Glutamatergic neuron (in vitro differentiated cells): Measurements from ENCODE around the gene CCNQ. TPM values are rescaled to one million over a fixed set of nuclear protein-coding genes. Genes with fewer than 3 reads are reported as not detected.
A peak's percentile ranks its signal among the peaks of the same experiment; 100 is the strongest.

Experiments used
- DNase-seq: peaks from one replicate; pipeline ENCODE4 v3.0.0; 2022
- H3K27ac Mint-ChIP-seq: one replicate; pipeline ENCODE4 v1.8.0; 2020; ENCODE audit warnings: mild to moderate bottlenecking, mixed read lengths, inconsistent platforms; ENCODE audit not compliant: unreplicated experiment
- H3K27me3 Mint-ChIP-seq: one replicate; pipeline ENCODE4 v1.8.0; 2020; ENCODE audit warnings: mild to moderate bottlenecking, moderate library complexity, mixed read lengths, inconsistent platforms; ENCODE audit not compliant: unreplicated experiment
- H3K36me3 Mint-ChIP-seq: one replicate; pipeline ENCODE4 v1.8.0; 2020; ENCODE audit warnings: mild to moderate bottlenecking, mixed read lengths, inconsistent platforms; ENCODE audit not compliant: unreplicated experiment
- H3K4me1 Mint-ChIP-seq: one replicate; pipeline ENCODE4 v1.8.0; 2020; ENCODE audit warnings: mild to moderate bottlenecking, low read depth, mixed read lengths, inconsistent platforms; ENCODE audit not compliant: unreplicated experiment
- H3K4me3 Mint-ChIP-seq: one replicate; pipeline ENCODE4 v1.8.0; 2020; ENCODE audit warnings: mild to moderate bottlenecking, mixed read lengths, inconsistent platforms; ENCODE audit not compliant: unreplicated experiment
- H3K9me3 Mint-ChIP-seq: one replicate; pipeline ENCODE4 v1.8.0; 2020; ENCODE audit warnings: mild to moderate bottlenecking, moderate library complexity, mixed read lengths, inconsistent platforms; ENCODE audit not compliant: unreplicated experiment
- total RNA-seq: library from RNA; stranded (reverse); fragmentation: NEBNext Ultra II Directional; extraction: Animal tissue kit (Norgen Biotek cat#: 25700); gene quantifications from one replicate; pipeline ENCODE4 v1.2.1, GENCODE V29; 2021; ENCODE audit not compliant: unreplicated experiment
- TF ChIP-seq, protein P1 (sequence below): fragments of 200-600 bp; sonication (generic); IDR thresholded peaks from one replicate; pipeline ENCODE4 v1.5.0; 2021; ENCODE audit not compliant: partially characterized antibody, unreplicated experiment

Gene CCNQ
- total RNA-seq, 1 donor from 2014 or later, result 28.9 TPM

DNA sequence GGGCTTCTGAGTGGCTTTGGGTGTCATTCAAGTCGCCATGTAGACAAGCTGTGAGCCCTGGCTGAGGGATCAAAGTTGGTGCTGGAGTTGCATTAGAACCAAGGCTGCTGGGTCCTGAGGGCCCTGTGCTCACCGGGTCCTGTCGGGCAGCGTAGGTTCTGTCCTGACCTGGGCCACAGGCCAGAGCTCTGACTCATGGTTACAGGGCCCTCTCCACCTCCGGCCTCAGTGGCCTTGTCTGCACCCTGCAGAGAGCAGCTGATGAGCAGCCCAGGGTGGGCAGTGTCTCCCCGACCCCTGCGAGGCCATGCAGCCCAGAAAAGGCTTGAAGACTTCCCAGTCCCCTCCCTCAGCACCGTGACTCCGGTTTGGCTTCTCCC lies 59.0 kb downstream of the CCNQ start:
- TF ChIP-seq, protein P1, sequence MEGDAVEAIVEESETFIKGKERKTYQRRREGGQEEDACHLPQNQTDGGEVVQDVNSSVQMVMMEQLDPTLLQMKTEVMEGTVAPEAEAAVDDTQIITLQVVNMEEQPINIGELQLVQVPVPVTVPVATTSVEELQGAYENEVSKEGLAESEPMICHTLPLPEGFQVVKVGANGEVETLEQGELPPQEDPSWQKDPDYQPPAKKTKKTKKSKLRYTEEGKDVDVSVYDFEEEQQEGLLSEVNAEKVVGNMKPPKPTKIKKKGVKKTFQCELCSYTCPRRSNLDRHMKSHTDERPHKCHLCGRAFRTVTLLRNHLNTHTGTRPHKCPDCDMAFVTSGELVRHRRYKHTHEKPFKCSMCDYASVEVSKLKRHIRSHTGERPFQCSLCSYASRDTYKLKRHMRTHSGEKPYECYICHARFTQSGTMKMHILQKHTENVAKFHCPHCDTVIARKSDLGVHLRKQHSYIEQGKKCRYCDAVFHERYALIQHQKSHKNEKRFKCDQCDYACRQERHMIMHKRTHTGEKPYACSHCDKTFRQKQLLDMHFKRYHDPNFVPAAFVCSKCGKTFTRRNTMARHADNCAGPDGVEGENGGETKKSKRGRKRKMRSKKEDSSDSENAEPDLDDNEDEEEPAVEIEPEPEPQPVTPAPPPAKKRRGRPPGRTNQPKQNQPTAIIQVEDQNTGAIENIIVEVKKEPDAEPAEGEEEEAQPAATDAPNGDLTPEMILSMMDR, result no peak
- Mint-ChIP-seq H3K4me3 (no peak overlapping the region), H3K27ac (no peak overlapping the region), H3K4me1 (peaks cover 4% of the 10 kb centered on the region), H3K27me3 (no peaks in the 10 kb centered on the region), H3K9me3 (peaks cover 6% of the 10 kb centered on the region), H3K36me3 (no peaks in the 10 kb centered on the region)
- DNase-seq, result no peak

DNA sequence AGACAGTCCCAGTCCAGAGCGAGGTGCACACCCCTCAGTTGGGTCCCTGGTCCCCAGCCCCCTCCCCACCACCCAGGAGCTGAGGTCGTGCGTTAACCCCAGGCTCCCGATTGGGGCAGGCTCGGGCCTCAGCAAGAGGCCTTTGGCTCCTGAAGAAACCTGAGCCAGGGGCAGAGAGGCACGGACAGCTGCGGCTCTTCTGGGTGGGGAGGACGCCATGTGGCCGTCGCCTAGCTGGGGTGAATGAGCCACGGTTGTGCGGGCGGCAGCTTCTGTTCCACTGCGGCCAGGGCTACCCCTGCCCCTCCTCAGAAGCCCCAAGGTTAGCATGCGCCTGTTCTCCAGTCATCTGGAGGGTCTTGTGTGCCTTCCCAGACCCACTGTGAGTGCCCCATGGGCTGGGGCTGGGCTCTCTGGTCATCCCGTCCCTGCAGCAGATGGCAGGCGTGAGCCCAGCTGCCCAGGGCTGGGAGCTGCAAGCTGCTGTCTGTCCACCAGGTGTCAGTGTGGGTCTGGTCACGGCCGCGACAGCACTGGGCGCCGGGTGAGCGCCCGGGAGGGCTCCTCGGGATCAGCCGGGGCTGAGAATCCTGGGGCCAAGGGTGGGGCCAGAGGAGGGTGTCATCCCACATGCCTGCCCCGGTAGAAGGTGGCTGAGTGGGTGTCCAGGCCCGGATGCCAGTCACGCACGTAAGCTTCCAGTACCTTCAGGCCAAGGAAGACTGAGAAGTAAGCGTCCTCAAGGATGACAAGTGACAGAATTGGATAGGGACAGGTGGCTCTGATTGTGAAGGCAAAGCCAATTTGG lies 59.6 kb downstream of the CCNQ start:
- no peaks in the 10 kb centered on the region for H3K27me3 Mint-ChIP-seq
- H3K9me3 Mint-ChIP-seq, result peaks cover 8% of the 10 kb centered on the region

DNA sequence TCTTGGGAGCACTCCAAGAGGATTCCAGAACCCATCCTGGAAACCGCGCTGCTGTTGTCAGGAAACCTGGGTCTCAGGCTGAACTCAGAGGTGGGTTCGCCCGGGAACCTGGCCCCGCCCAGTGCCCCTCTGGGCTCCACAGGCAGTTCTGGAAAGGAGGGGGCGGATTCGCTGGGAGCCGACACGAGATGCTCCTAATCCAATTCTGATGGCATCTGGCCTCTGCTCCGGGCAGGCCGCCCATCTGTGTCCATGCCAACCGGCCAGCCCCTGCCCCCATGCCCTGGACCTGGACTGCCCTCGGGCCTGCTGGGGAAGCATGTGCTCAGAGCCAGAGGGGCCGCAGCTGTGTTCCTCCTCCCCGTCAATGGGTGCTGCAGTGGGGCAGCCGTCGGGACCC lies 60.5 kb downstream of the CCNQ start:
- no peaks in the 10 kb centered on the region for H3K27me3 Mint-ChIP-seq
- TF ChIP-seq, protein P1, result no peak
- H3K4me1 Mint-ChIP-seq, result peaks cover 5% of the 10 kb centered on the region
- H3K9me3 Mint-ChIP-seq, result peaks cover 8% of the 10 kb centered on the region
- no peak overlapping the region for H3K4me3 Mint-ChIP-seq
- H3K36me3 Mint-ChIP-seq, result no peaks in the 10 kb centered on the region
- DNase-seq, result no peak
- H3K27ac Mint-ChIP-seq, result peak overlapping the region; percentile 68

More for the DNA sequence above, 59.6 kb downstream of the CCNQ start:
- Mint-ChIP-seq H3K36me3 (no peaks in the 10 kb centered on the region), H3K4me1 (peaks cover 5% of the 10 kb centered on the region), H3K27ac (peak overlapping the region; percentile 90), H3K4me3 (no peak overlapping the region)
- DNase-seq, result peak; percentile 82
- TF ChIP-seq, protein P1, result peak; percentile 71

Other genes with a start within 250 kb of the CCNQ start
- not detected for gene PNMA6E, start 197.8 kb downstream of the CCNQ start, total RNA-seq
- gene ZFP92, start 187.7 kb downstream of the CCNQ start, total RNA-seq, result 0.07 TPM
- gene TREX2, start 153.1 kb downstream of the CCNQ start, total RNA-seq, result 0.29 TPM
- gene HAUS7, start 128.6 kb downstream of the CCNQ start, total RNA-seq, result 24.6 TPM
- 0.56 TPM for gene BGN, start 104.2 kb downstream of the CCNQ start, total RNA-seq
- 68.0 TPM for gene ATP2B3, start 81.5 kb downstream of the CCNQ start, total RNA-seq
- gene DUSP9, start 48.1 kb upstream of the CCNQ start, total RNA-seq, result 0.61 TPM
- gene PNCK, start 74.7 kb upstream of the CCNQ start, total RNA-seq, result 4.3 TPM
- gene SLC6A8, start 88.8 kb upstream of the CCNQ start, total RNA-seq, result 108 TPM
- 155 TPM for gene BCAP31, start 125.2 kb upstream of the CCNQ start, total RNA-seq
- 13.5 TPM for gene ABCD1, start 125.7 kb upstream of the CCNQ start, total RNA-seq
- 5.8 TPM for gene PLXNB3, start 165.1 kb upstream of the CCNQ start, total RNA-seq
- gene SRPK3, start 181.9 kb upstream of the CCNQ start, total RNA-seq, result not detected
- 56.7 TPM for gene IDH3G, start 195.2 kb upstream of the CCNQ start, total RNA-seq
- gene SSR4, start 195.5 kb upstream of the CCNQ start, total RNA-seq, result 277 TPM
- gene PDZD4, start 231.4 kb upstream of the CCNQ start, total RNA-seq, result 41.8 TPM